Measurements from ENCODE around the gene PRR29.

- TF ChIP-seq CTCF (conservative IDR thresholded peaks at IDR 0.05; ENCODE audit: low read depth, low read length) (no peak), EZH2 (IDR thresholded peaks at IDR 0.05; ENCODE audit: borderline replicate concordance, low read depth, low read length, poor library complexity, severe bottlenecking) (no peak)
Measured at GRCh38 chr17:64051153-64051552, 53.0 kb downstream of the PRR29 start.
